ENCODE measurements around the gene PLET1.

PLET1 gene

DNA sequence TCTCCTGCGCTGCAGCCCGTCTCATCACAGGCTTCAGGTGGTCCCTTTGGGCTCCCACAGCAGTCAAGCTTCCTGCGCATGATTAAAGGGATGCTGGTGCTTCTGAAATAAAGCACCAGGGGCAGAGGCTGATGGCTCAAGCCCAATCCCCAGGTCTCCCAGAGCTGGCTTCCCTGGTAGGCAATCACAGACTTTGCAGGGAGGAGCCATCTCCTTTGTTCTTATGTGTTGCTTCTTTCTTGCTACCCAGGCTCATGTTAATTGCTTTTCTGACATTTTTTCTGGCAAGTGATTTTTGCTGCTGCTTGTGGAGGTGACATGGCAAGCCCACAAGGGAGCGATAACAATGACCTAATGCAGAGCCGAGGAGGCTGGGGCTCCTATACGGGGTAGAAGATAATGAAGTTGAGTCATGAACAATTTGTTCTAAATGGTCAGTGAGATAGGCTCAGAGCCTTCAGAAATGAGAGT is 25.2 kb upstream of the PLET1 start:
- no peak for DNase-seq

- DNase-seq, result no peak
Observed at GRCh38 chr11:112281726-112282125, 21.1 kb upstream of the PLET1 start.

DNA sequence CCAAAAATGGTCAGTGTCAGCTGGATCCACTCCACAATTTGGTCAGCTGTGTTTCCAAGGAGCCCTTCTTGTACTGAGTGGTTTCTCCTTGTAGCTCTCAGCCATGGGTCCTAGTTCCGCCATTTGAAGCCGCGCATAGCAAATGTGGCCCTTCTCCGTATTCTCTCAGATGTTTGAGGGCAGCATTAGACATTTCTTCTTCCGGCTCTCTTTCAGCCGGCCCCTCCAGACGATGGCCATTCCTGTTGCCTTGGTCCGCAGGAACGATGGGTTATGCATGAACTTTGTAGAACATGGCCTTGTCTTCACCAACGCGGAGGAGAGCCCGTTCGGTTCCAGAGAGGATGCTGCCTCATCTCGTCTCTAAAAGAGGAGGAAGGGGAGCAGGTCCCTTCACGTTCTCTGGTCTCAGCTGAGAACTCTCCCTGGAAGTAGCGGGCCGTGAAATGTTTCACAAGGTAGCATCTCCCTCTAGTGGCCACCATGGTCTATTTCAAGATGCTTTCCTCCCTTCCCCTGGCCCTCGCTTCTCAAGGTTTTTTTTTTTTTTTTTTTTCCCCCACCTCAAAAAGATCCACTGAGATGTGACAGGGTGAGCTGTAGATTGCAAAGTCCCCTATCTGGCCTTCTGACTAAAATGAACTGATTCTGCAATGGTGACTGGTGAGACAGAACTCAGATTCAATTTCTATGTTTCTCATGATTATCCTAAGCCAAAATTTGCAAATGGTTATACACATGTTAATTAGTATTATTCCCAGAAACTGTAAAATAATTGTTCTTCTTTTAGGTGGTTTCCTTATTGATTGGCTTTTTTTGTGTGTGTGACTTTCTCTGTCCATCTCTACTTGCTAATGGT is 19.8 kb upstream of the PLET1 start:
- DNase-seq, result peak in 51 of 56 donors; percentile 18 to 83 (median 55)

DNA sequence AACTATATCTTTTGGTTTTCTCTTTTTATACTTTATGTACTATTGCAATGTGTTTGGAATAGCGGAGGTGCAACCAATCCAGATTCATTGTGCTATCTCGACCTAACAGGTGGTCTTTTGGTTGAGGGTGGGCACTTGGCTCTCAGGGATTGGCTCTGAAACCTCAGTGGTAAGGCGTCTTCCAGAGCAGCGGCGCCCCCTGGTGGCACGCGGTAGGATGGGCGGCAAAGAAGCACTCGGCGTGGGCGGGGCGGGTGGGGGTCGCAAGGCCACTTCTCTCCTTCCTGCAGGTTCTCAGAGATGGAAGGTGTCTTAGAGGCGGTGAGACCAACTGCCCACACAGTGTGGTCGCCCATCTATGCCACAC is 19.2 kb upstream of the PLET1 start:
- DNase-seq, result peak in 49 of 56 donors; percentile 18 to 84 (median 53)

DNA sequence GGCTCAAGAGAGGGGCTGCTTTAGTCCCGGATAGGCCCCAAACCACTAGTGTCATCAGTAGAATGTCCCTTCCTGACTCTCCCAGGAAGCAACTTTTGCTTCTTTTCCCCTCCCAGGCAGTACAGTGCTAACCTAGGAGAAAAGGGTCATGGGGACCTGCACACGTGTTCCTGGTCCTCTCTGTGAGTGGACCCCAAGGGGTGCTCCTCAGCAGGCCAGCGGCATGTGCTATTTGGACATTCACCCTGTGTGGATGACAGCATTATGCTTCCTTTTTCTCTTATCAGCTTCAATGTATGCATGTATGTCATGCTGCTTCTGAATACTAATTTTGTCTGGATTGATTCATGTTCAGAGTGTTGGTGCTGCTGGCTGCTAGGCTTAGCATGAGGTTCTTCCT is 18.1 kb upstream of the PLET1 start:
- DNase-seq, result no peak

DNA sequence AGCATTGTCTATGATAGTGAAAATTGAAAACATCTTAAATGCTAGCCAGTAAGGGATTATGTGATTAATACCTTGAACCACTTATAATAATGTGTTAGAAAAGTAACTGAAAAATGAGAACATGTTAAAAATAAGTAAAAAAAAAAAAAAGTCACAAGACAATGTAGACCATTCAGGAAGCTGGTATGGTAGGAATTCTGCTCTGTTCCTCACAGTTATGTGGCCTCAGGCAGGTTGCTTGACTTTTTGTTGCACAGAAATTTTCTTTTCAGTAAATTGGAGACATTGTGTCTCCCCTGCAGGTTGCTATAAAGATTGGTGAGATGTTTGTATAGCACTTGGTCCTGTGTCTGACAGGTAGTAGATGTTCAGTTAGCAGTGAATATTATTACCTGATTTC is 17.3 kb upstream of the PLET1 start:
- no peak for DNase-seq

DNA sequence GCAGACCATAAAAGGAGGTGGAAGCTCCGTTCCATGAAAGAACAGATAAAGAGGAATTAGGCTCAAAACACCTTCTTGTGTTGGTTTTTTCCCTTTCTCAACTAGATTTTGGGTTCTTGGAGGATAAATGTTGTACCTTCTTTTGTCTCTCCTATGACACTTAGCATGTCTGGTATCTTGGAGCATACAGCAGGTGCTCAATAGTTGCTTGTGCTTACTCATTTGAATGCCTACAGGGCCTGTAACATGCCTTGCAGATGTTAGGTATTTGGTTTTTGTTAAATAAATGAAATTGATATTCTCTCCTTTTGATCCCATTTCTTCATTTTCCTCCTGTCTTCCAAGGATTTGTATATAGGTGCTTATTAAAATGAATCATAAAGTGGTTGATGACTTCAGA is 16.4 kb upstream of the PLET1 start:
- no peak for DNase-seq

DNA sequence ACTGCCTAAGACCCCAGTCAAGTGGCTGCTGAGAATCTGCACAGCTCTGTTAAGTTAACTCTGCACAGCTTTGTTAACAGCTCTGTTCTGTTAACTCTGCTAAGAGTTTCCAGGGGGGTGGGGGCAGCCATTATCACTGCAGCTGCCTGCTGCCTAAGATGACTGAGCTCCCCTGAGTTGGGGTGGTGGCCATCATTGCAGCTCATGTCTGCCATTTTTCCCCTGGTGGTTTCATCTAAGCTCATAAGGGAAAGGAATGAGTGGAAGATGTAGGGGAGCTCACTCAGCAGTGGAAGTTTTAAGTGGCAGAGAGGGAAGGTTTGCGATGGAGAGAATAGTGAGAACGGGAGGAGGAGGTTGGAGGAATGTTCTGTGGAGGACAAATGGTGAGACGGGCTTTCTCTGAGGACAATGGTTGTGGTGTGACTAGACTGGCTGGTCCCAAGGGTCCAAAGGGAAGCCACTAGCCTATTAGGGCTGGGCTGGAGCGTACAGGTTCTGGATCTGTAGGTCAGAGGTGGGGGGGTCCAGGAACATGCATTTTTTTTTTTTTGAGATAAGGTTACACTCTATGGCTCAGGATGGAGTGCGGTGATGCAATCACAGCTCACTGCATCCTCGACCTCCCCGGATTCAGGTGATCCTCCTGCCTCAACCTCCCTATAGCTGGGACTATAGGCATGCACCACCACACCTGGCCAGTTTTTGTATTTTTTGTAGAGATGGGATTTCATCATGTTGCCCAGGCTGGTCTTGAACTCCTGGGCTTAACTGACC is 13.5 kb upstream of the PLET1 start:
- no peak for DNase-seq

DNA sequence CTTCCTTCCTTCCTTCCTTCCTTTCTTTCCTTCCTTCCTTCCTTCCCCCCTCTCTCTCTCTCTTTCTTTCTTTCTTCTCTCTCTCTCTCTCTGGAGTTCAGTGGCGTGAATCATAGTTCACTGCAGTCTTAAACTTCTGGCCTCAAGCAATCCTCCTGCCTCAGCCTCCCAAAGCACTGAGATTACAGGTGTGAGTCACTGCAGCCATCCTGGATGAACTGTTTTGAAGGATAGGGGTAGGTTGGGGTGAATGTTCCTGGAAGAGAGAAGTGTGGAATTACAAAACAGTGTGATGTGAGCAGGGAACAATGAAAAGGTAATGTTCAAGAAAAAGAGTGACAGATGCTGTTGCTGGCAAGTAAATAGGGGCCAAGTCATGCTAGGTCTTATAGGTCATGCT is 12.4 kb upstream of the PLET1 start:
- no peak for DNase-seq

DNA sequence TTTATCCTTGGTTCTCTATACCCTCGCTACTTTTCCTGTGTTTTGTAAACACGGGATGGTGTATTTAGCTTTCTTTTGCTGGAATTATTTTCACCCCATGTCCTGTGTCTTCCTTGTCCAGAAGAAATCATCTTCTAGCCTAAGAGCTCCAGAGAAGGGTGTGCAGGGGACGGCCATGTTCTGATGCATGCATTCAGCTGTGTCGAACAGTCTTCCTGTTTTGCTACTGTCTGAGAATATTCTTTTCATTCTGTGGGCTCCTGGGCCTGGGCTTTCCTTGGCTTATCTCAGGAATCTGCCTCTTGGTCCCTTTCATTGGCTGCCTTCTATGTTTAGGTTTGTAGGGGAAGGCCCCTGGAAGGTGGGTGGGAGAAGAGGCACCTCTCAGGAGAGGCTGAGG is 10.6 kb upstream of the PLET1 start:
- DNase-seq, result no peak

- DNase-seq, result no peak
Observed at GRCh38 chr11:112270551-112271180, 10.0 kb upstream of the PLET1 start.

- no peak for DNase-seq
Observed at GRCh38 chr11:112269139-112269538, 8.5 kb upstream of the PLET1 start.

GRCh38 chr11:112268406-112268805 is 7.7 kb upstream of the PLET1 start:
- DNase-seq, result no peak

GRCh38 chr11:112267188-112267591 is 6.5 kb upstream of the PLET1 start:
- DNase-seq, result no peak

DNA sequence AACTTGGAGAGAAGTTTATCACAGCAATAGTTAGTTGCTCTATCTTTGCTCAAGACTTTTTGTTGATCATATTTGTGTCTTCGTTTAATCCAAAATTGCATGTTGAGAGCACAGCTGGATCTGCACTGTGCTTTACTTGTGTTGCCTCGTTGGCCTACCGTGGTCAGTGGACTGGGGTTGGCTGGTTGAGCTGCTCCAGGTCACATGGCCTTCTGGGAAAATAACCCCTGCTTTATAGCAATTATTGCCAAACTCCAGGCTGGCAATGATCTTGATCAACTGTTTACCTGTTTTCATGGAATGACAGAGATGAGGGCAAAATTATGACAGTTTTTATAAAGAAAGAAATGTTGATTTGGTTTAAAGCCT is 5.7 kb upstream of the PLET1 start:
- DNase-seq, result no peak

DNA sequence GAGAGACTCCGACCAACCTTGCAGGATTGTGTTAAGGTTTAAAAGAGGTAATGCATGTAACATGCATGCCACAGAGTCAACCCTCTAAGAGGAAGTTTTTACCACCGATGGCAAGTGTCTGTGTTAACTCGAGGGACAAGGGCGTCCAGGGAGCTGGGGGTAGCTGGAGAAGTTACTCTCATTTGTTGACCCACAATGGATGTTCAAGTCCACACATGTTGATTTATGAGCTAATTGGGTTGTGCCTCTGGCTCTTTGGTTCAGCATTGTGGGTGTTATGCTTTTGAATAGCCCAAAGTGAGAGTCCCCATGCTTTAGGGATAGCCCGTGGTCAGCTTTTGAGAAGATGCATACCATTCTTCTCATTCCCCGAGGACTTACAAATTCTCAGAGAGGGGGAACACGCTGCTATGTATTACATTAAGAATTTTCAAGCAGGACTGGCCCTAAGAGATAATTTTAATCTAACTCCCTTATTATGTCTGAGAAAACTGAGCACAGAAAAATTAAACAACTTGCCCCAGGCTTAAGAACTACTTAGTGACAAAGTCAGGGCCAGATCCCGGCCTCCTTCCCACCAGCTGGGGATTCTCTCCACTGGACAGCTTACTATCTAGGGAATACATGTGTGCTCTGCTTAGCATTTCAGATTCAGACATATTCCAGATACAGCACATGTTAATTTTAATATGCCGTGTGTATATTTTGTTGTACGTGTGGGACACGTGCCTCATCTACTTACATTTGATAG is 5.2 kb upstream of the PLET1 start:
- no peak for DNase-seq

- DNase-seq, result peak in 15 of 56 donors; percentile 3 to 22 (median 7)
Observed at GRCh38 chr11:112255067-112255720, 5.5 kb downstream of the PLET1 start.

DNA sequence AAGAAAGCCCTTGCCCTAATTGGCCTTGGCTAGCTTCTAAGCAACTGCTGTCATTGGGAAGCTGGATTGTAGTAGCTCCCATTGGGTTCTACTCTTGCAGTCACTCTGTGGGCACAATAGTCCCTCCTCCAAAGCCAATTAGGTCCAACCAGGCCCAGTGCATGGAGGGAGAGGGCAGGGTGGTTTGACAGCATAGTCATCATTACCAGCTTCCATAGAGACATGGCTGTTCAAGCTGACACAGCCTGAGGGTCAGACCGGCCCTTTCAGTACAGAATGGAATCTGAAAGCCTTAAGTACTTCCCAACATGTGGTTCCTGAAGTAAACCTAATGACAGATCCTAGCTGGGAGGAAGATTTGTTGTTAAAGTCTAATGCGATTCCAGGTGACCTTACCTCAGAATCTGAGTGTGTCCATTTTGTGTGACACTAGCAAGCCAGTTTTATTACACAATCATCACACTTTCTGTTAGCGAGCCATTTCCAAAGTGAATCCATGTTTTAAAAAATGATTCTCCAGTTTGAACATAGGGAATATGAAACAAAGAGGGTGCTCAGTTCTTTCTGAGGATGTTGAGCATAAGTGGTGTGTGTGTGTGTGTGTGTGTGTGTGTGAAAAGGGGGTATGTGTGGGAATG is 6.9 kb downstream of the PLET1 start:
- no peak for DNase-seq

DNA sequence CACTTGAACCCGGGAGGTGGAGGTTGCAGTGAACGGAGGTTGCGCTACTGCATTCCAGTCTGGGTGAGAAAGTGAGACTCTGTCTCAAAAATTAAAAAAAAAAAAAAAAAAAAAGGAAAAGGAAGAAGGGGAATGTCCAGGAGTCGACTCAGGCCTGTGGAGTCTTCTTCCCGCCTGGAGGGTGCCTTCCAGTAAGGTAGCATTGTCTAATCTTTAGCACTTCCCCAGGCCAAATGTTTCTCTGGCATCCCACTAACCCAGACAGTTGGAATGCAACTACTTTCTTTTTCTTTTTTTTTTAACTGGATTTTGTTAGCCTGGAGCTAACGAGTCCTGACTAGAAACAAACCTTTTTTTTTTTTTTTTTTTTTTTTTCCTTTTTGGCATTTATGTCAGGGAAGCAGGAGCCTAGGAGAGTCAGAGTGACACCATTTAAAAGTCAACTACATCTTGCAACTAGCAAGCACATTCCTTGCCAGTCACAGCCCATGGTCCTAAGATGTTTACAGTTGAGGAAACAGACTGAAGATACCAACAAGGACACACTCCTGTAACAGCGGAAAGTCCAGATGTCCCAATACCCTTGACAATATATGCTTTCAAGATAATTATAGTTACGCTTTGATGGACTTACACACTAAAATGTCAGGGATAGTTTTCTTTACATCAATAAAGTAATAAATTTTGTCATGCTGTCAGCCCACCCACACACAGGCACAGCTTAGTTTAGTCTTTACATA is 10.6 kb downstream of the PLET1 start:
- DNase-seq, result no peak

DNA sequence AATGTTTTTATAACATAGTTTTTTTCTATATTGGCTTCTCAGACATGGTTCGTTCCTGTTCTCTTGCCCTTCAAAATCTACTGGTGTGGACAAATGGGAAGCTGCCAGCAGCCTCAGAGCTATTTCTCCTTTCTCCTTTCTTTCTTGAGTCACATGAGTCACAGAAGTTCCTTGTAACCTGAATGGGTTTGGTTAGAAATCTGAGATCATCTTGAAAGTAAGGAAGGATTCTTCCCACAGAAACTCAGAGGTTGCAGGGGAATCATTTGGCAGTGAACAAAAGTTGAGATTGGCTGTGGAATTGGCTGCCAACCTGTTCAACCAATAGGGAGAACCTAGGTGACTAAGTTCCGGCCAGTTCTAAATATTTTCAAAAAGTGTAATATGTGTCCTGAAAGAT is 12.5 kb downstream of the PLET1 start:
- DNase-seq, result no peak
